Measurements from ENCODE around the gene KMT2B. TPM values are rescaled to one million over a fixed set of nuclear protein-coding genes. Genes with fewer than 3 reads are reported as not detected.

KMT2B gene
- total and polyA plus RNA-seq, 2 donors from 2014 or later = 14.8 to 40.8 TPM

DNA sequence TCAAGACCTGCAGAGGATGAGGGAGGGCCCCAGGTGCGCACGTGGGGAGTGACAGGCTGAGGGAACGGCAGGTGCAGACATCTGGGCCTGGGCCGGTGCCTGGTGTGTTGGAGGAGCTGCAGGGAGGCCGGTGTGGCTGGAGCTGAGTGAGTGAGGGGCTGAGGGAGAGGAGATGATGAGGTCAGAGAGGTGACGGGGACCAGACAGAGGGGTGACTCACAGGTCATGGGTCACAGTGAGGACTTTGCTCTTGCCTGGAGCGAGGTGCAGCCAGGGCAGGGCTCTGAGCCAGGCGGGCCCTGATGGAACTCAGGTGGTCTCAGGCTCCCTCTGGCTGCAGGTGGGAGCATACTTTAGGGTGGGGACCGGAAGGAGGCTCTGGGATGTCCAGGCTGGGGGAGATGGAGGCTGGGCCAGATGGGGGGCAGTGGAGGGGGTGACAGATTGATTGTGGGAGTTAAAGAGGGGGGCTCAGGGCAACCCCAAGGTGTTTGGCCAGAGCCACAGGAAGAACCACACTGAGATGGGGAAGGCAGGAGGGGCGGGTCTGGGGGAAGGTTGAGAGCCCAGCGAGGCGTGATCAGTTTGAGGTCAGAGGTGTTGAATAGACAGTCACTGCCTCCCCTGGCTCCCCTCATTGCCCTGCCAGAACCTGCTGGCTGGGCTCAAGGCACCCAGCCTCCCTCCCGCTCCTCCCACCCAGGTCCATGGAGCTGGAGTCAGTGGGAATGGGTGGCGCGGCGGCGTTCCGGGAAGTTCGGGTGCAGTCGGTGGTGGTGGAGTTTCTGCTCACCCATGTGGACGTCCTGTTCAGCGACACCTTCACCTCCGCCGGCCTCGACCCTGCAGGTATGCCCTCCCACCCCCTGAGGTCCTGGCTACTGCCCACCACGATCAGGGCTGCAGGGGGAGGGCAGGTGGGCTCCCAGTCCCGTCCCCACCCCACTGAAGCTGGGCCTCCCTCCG, 65.9 kb downstream of the KMT2B start:
- TF ChIP-seq, protein P1, sequence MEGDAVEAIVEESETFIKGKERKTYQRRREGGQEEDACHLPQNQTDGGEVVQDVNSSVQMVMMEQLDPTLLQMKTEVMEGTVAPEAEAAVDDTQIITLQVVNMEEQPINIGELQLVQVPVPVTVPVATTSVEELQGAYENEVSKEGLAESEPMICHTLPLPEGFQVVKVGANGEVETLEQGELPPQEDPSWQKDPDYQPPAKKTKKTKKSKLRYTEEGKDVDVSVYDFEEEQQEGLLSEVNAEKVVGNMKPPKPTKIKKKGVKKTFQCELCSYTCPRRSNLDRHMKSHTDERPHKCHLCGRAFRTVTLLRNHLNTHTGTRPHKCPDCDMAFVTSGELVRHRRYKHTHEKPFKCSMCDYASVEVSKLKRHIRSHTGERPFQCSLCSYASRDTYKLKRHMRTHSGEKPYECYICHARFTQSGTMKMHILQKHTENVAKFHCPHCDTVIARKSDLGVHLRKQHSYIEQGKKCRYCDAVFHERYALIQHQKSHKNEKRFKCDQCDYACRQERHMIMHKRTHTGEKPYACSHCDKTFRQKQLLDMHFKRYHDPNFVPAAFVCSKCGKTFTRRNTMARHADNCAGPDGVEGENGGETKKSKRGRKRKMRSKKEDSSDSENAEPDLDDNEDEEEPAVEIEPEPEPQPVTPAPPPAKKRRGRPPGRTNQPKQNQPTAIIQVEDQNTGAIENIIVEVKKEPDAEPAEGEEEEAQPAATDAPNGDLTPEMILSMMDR (IDR thresholded peaks at IDR 0.05; ENCODE audit: borderline replicate concordance, extremely low read depth, insufficient read depth) = no peak
- H3K36me3 ChIP-seq (ENCODE audit: control insufficient read depth in 2 of 3, insufficient read depth in 3 of 3, low read length in 3 of 3) = no peaks in the 10 kb centered on the region
- H3K27me3 ChIP-seq (ENCODE audit: control insufficient read depth, insufficient read depth, low read length) = no peaks in the 10 kb centered on the region
- DNase-seq = peak in 1 of 5 donors; percentile 52
- H3K9ac ChIP-seq (ENCODE audit: low read length in 3 of 3) = no peak overlapping the region
- no peaks in the 10 kb centered on the region for H3K4me1 ChIP-seq (ENCODE audit: control insufficient read depth in 2 of 3, insufficient read depth in 2 of 3, low read depth in 1 of 3, low read length in 3 of 3)
- H3K27ac ChIP-seq (ENCODE audit: low read depth in 2 of 2, low read length in 2 of 2) = no peak overlapping the region
- no peaks in the 10 kb centered on the region for H3K9me3 ChIP-seq (ENCODE audit: control insufficient read depth in 2 of 3, insufficient read depth in 1 of 3, low read length in 3 of 3)
- H3K4me3 ChIP-seq (ENCODE audit: low read length in 3 of 3) = no peak overlapping the region
- intact Hi-C loops (cut with DNase I) = no loop called here
- FAIRE-seq = no peak

DNA sequence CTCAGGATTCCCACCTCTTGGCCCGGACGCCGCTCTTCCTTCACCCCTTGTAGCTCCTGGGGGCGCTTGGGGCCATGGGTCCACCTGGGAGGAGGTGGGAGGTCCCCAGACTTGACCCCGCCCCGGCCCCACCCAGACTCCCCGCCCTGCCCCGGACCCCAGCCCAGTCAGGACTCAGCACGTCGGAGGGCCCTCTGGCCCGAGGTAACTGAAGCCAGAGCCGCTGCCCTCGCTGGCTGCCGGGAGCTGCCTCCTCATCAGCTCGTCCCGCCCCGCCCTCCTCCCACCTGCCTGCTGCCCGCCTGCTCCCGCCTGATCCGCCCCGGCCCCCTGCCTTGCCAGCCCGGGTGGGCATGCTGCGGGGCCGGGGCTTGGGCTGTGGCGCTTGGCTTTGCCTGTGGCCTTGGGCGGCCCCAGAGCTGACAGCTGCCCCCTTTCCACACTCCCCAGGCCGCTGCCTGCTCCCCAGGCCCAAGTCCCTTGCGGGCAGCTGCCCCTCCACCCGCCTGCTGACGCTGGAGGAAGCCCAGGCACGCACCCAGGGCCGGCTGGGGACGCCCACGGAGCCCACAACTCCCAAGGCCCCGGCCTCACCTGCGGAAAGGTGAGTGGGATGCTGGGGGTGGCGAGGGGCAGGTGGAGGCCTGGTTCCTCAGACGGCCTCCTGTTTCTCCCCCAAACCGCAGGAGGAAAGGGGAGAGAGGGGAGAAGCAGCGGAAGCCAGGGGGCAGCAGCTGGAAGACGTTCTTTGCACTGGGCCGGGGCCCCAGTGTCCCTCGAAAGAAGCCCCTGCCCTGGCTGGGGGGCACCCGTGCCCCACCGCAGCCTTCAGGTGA, 66.9 kb downstream of the KMT2B start:
- no peaks in the 10 kb centered on the region for H3K36me3 ChIP-seq (ENCODE audit: control insufficient read depth in 2 of 3, insufficient read depth in 3 of 3, low read length in 3 of 3)
- intact Hi-C loops (cut with DNase I) = no loop called here
- DNase-seq = peak in 3 of 5 donors; percentile 17 to 72 (median 32)
- no peak overlapping the region for H3K9ac ChIP-seq (ENCODE audit: low read length in 3 of 3)
- no peak overlapping the region for H3K27ac ChIP-seq (ENCODE audit: low read depth in 2 of 2, low read length in 2 of 2)
- no peaks in the 10 kb centered on the region for H3K27me3 ChIP-seq (ENCODE audit: control insufficient read depth, insufficient read depth, low read length)
- H3K4me1 ChIP-seq (ENCODE audit: control insufficient read depth in 2 of 3, insufficient read depth in 2 of 3, low read depth in 1 of 3, low read length in 3 of 3) = no peaks in the 10 kb centered on the region
- TF ChIP-seq, protein P1 (IDR thresholded peaks at IDR 0.05; ENCODE audit: borderline replicate concordance, extremely low read depth, insufficient read depth) = no peak
- H3K4me3 ChIP-seq (ENCODE audit: low read length in 3 of 3) = no peak overlapping the region
- H3K9me3 ChIP-seq (ENCODE audit: control insufficient read depth in 2 of 3, insufficient read depth in 1 of 3, low read length in 3 of 3) = no peaks in the 10 kb centered on the region
- no peak for FAIRE-seq

- intact Hi-C loops (cut with DNase I) = no loop called here
- H3K9ac ChIP-seq (ENCODE audit: low read length in 3 of 3) = no peak overlapping the region
- H3K27ac ChIP-seq (ENCODE audit: low read depth in 2 of 2, low read length in 2 of 2) = no peak overlapping the region
- TF ChIP-seq, protein P1 (IDR thresholded peaks at IDR 0.05; ENCODE audit: borderline replicate concordance, extremely low read depth, insufficient read depth) = no peak
- no peaks in the 10 kb centered on the region for H3K36me3 ChIP-seq (ENCODE audit: control insufficient read depth in 2 of 3, insufficient read depth in 3 of 3, low read length in 3 of 3)
- no peak overlapping the region for H3K4me3 ChIP-seq (ENCODE audit: low read length in 3 of 3)
- H3K4me1 ChIP-seq (ENCODE audit: control insufficient read depth in 2 of 3, insufficient read depth in 2 of 3, low read depth in 1 of 3, low read length in 3 of 3) = no peaks in the 10 kb centered on the region
- DNase-seq (no peak), FAIRE-seq (no peak)
- no peaks in the 10 kb centered on the region for H3K27me3 ChIP-seq (ENCODE audit: control insufficient read depth, insufficient read depth, low read length)
- no peaks in the 10 kb centered on the region for H3K9me3 ChIP-seq (ENCODE audit: control insufficient read depth in 2 of 3, insufficient read depth in 1 of 3, low read length in 3 of 3)
Measured at GRCh38 chr19:35785339-35785627, 67.5 kb downstream of the KMT2B start.
